HG02884 (cell line): ENCODE data around the gene HDDC2.

ENCODE experiments used
- ATAC-seq: cut with Tn5 transposase; IDR thresholded peaks from one replicate; pipeline ENCODE4 v1.9.1; 2021; ENCODE audit warnings: mild to moderate bottlenecking, moderate library complexity; ENCODE audit not compliant: unreplicated experiment

The HDDC2 gene

GRCh38 chr6:125245109-125245508, 56.7 kb downstream of the HDDC2 start:
- ATAC-seq, result no peak

- ATAC-seq, result no peak
Observed at GRCh38 chr6:125237764-125238163, 64.0 kb downstream of the HDDC2 start.

- no peak for ATAC-seq
Observed at GRCh38 chr6:125236536-125237327, 65.0 kb downstream of the HDDC2 start.

- no peak for ATAC-seq
Observed at GRCh38 chr6:125233202-125233601, 68.6 kb downstream of the HDDC2 start.

- ATAC-seq, result no peak
Observed at GRCh38 chr6:125232466-125232865, 69.3 kb downstream of the HDDC2 start.

- no peak for ATAC-seq
Observed at GRCh38 chr6:125231574-125232343, 70.0 kb downstream of the HDDC2 start.

GRCh38 chr6:125231133-125231532, 70.6 kb downstream of the HDDC2 start:
- ATAC-seq, result no peak

GRCh38 chr6:125230674-125231073, 71.1 kb downstream of the HDDC2 start:
- no peak for ATAC-seq

- no peak for ATAC-seq
Observed at GRCh38 chr6:125228981-125229479, 72.7 kb downstream of the HDDC2 start.

- no peak for ATAC-seq
Observed at GRCh38 chr6:125227244-125227643, 74.5 kb downstream of the HDDC2 start.
